Subcutaneous adipose tissue (tissue), 4 donors: ENCODE measurements around the gene TLE1. TPM values are rescaled to one million over a fixed set of nuclear protein-coding genes. Genes with fewer than 3 reads are reported as not detected.

Experiments used
- CTCF ChIP-seq: fragments of 450-650 bp; IDR thresholded peaks from one replicate; pipeline ENCODE4 v1.5.1; 2016; ENCODE audit warnings: low read depth, mild to moderate bottlenecking, control low read depth, antibody characterized with exemption, moderate library complexity
- total RNA-seq, 4 donors: library from RNA; depleted of rRNA; stranded (reverse); fragments of >200 nt; gene quantifications; one replicate each; pipeline ENCODE4 v1.1.0, GENCODE V29; 2016

TLE1 gene
- total RNA-seq, 4 donors from 2014 or later: 37.7 to 109 (median 53.6) TPM

- TF ChIP-seq CTCF: no peak
These were observed 94.9 kb downstream of the TLE1 start for GRCh38 chr9:81594415-81594814.

- no peak for TF ChIP-seq CTCF
These were observed 96.5 kb downstream of the TLE1 start for GRCh38 chr9:81592887-81593266.

- TF ChIP-seq CTCF: no peak
These were observed 97.6 kb downstream of the TLE1 start for GRCh38 chr9:81591791-81592190.

- no peak for TF ChIP-seq CTCF
These were observed 98.7 kb downstream of the TLE1 start for GRCh38 chr9:81590688-81591087.

GRCh38 chr9:81589819-81590218 lies 99.5 kb downstream of the TLE1 start:
- TF ChIP-seq CTCF: no peak

- TF ChIP-seq CTCF: no peak
These were observed 100.0 kb downstream of the TLE1 start for GRCh38 chr9:81589392-81589791.

GRCh38 chr9:81588148-81588871 lies 101.0 kb downstream of the TLE1 start:
- no peak for TF ChIP-seq CTCF
